ENCODE results near the gene EDIL3. TPM values are rescaled to one million over a fixed set of nuclear protein-coding genes. Genes with fewer than 3 reads are reported as not detected.

EDIL3 gene
- total RNA-seq, 1 donor from 2014 or later, result 220 TPM

GRCh38 chr5:84058561-84058960 is 326.1 kb downstream of the EDIL3 start:
- Mint-ChIP-seq H3K9me3 (ENCODE audit: unreplicated experiment) (peaks cover 6% of the 10 kb centered on the region), H3K36me3 (ENCODE audit: unreplicated experiment) (no peaks in the 10 kb centered on the region), H3K27ac (ENCODE audit: unreplicated experiment) (no peak overlapping the region), H3K4me3 (ENCODE audit: unreplicated experiment) (no peak overlapping the region), H3K27me3 (ENCODE audit: unreplicated experiment) (no peaks in the 10 kb centered on the region), H3K4me1 (ENCODE audit: low read depth, unreplicated experiment) (no peaks in the 10 kb centered on the region)
- no peak for TF ChIP-seq CTCF (IDR thresholded peaks at IDR 0.05; ENCODE audit: partially characterized antibody, unreplicated experiment)
- no peak for DNase-seq

GRCh38 chr5:84057211-84057610 is 327.5 kb downstream of the EDIL3 start:
- Mint-ChIP-seq H3K27ac (ENCODE audit: unreplicated experiment) (no peak overlapping the region), H3K36me3 (ENCODE audit: unreplicated experiment) (peaks cover 9% of the 10 kb centered on the region), H3K4me1 (ENCODE audit: low read depth, unreplicated experiment) (no peaks in the 10 kb centered on the region), H3K4me3 (ENCODE audit: unreplicated experiment) (no peak overlapping the region), H3K27me3 (ENCODE audit: unreplicated experiment) (no peaks in the 10 kb centered on the region), H3K9me3 (ENCODE audit: unreplicated experiment) (peaks cover 6% of the 10 kb centered on the region)
- no peak for DNase-seq
- TF ChIP-seq CTCF (IDR thresholded peaks at IDR 0.05; ENCODE audit: partially characterized antibody, unreplicated experiment), result no peak

- Mint-ChIP-seq H3K9me3 (ENCODE audit: unreplicated experiment) (peaks cover 6% of the 10 kb centered on the region), H3K27me3 (ENCODE audit: unreplicated experiment) (no peaks in the 10 kb centered on the region), H3K36me3 (ENCODE audit: unreplicated experiment) (peaks cover 14% of the 10 kb centered on the region), H3K27ac (ENCODE audit: unreplicated experiment) (no peak overlapping the region), H3K4me1 (ENCODE audit: low read depth, unreplicated experiment) (peaks cover 13% of the 10 kb centered on the region), H3K4me3 (ENCODE audit: unreplicated experiment) (no peak overlapping the region)
- DNase-seq, result no peak
- TF ChIP-seq CTCF (IDR thresholded peaks at IDR 0.05; ENCODE audit: partially characterized antibody, unreplicated experiment), result no peak
These were observed 338.7 kb downstream of the EDIL3 start for GRCh38 chr5:84045964-84046363.

GRCh38 chr5:84036842-84037241 is 347.8 kb downstream of the EDIL3 start:
- H3K4me3 Mint-ChIP-seq (ENCODE audit: unreplicated experiment), result no peak overlapping the region
- no peak for TF ChIP-seq CTCF (IDR thresholded peaks at IDR 0.05; ENCODE audit: partially characterized antibody, unreplicated experiment)
- DNase-seq, result no peak

GRCh38 chr5:84032324-84032723 is 352.4 kb downstream of the EDIL3 start:
- H3K4me1 Mint-ChIP-seq (ENCODE audit: low read depth, unreplicated experiment), result peaks cover 2% of the 10 kb centered on the region
- TF ChIP-seq CTCF (IDR thresholded peaks at IDR 0.05; ENCODE audit: partially characterized antibody, unreplicated experiment), result no peak
- no peak overlapping the region for H3K27ac Mint-ChIP-seq (ENCODE audit: unreplicated experiment)
- H3K9me3 Mint-ChIP-seq (ENCODE audit: unreplicated experiment), result no peaks in the 10 kb centered on the region
- no peak for DNase-seq
- no peaks in the 10 kb centered on the region for H3K27me3 Mint-ChIP-seq (ENCODE audit: unreplicated experiment)
- H3K36me3 Mint-ChIP-seq (ENCODE audit: unreplicated experiment), result peaks cover 28% of the 10 kb centered on the region
- no peak overlapping the region for H3K4me3 Mint-ChIP-seq (ENCODE audit: unreplicated experiment)

More at GRCh38 chr5:84036842-84037241, 347.8 kb downstream of the EDIL3 start:
- Mint-ChIP-seq H3K36me3 (ENCODE audit: unreplicated experiment) (no peaks in the 10 kb centered on the region), H3K27me3 (ENCODE audit: unreplicated experiment) (no peaks in the 10 kb centered on the region), H3K4me1 (ENCODE audit: low read depth, unreplicated experiment) (peaks cover 18% of the 10 kb centered on the region), H3K27ac (ENCODE audit: unreplicated experiment) (no peak overlapping the region), H3K9me3 (ENCODE audit: unreplicated experiment) (no peaks in the 10 kb centered on the region)
